Ishikawa (cell line): ENCODE data around the gene TOR2A.

Experiments
- CEBPB ChIP-seq: IDR thresholded peaks from 2 replicates; pipeline ENCODE4 v1.6.1; 2012
- CREB1 ChIP-seq: IDR thresholded peaks from 2 replicates; pipeline ENCODE4 v1.6.1; 2012; ENCODE audit warnings: low read depth
- EGR1 ChIP-seq: IDR thresholded peaks from 2 replicates; pipeline ENCODE4 v1.6.1; 2012
- EP300 ChIP-seq: IDR thresholded peaks from 2 replicates; pipeline ENCODE4 v1.6.1; 2012; ENCODE audit warnings: borderline replicate concordance
- FOXM1 ChIP-seq: IDR thresholded peaks from 2 replicates; pipeline ENCODE4 v1.6.1; 2012; ENCODE audit warnings: low read depth, borderline replicate concordance
- NFIC ChIP-seq: IDR thresholded peaks from 2 replicates; pipeline ENCODE4 v1.6.1; 2012
- RAD21 ChIP-seq: IDR thresholded peaks from 2 replicates; pipeline ENCODE4 v1.6.1; 2012; ENCODE audit warnings: low read depth
- TAF1 ChIP-seq: IDR thresholded peaks from 2 replicates; pipeline ENCODE4 v1.6.1; 2012; ENCODE audit warnings: low read depth, mild to moderate bottlenecking
- TCF12 ChIP-seq: IDR thresholded peaks from 2 replicates; pipeline ENCODE4 v1.6.1; 2012; ENCODE audit warnings: low read depth
- TEAD4 ChIP-seq: IDR thresholded peaks from 2 replicates; pipeline ENCODE4 v1.6.1; 2012
- YY1 ChIP-seq: IDR thresholded peaks from 2 replicates; pipeline ENCODE4 v1.6.1; 2012; ENCODE audit warnings: low read depth
- ZBTB7A ChIP-seq: IDR thresholded peaks from 2 replicates; pipeline ENCODE4 v1.6.1; 2012; ENCODE audit warnings: low read depth
- TF ChIP-seq, protein P1 (sequence below): IDR thresholded peaks from 2 replicates; pipeline ENCODE4 v1.6.1; 2012; ENCODE audit warnings: low read depth, mild to moderate bottlenecking
- TF ChIP-seq, protein P2 (sequence below): IDR thresholded peaks from 2 replicates; pipeline ENCODE4 v1.6.1; 2012
- TF ChIP-seq, protein P3 (sequence below): IDR thresholded peaks from 2 replicates; pipeline ENCODE4 v1.6.1; 2012

Gene TOR2A

DNA sequence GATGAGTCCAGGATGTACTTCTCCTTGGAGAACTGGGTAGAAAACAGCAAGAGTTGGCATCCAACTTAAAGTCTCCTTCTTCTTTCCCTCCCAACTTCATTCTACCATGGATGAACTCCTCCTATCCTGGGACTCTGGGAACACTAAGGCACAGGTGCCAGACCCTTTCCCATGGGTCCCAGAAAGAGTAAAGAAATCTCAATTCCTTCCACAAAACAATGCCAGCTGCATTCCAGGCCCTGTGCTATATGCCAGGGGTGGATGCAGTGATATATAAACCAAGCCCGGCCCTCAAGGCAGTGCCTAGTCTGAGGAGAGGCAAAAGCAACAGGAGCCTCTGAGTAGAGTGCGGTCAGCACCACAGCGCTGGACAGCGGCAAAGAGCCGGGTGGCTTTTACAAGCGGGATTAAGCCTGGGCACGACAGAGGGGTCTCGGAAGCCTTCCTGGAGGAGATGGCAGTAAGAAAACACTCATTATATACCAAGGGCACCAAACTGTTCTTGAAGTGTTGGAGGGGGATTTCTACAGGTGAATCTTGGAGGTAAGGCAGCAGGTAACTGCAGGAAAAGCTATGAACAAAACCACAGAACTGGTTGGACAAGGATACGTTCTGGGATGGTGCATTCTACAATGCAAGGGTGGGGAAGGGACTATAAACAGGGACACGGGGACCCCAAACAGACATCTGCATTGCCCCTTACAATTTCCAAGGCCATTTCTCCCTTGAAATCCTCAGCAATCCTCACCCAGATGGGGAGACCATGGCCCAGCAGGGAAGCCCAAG, 16.4 kb upstream of the TOR2A start:
- TF ChIP-seq, protein P1, sequence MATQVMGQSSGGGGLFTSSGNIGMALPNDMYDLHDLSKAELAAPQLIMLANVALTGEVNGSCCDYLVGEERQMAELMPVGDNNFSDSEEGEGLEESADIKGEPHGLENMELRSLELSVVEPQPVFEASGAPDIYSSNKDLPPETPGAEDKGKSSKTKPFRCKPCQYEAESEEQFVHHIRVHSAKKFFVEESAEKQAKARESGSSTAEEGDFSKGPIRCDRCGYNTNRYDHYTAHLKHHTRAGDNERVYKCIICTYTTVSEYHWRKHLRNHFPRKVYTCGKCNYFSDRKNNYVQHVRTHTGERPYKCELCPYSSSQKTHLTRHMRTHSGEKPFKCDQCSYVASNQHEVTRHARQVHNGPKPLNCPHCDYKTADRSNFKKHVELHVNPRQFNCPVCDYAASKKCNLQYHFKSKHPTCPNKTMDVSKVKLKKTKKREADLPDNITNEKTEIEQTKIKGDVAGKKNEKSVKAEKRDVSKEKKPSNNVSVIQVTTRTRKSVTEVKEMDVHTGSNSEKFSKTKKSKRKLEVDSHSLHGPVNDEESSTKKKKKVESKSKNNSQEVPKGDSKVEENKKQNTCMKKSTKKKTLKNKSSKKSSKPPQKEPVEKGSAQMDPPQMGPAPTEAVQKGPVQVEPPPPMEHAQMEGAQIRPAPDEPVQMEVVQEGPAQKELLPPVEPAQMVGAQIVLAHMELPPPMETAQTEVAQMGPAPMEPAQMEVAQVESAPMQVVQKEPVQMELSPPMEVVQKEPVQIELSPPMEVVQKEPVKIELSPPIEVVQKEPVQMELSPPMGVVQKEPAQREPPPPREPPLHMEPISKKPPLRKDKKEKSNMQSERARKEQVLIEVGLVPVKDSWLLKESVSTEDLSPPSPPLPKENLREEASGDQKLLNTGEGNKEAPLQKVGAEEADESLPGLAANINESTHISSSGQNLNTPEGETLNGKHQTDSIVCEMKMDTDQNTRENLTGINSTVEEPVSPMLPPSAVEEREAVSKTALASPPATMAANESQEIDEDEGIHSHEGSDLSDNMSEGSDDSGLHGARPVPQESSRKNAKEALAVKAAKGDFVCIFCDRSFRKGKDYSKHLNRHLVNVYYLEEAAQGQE, result peak; percentile 97
- no peak for TF ChIP-seq EGR1
- no peak for TF ChIP-seq RAD21
- TF ChIP-seq CREB1, result no peak
- TF ChIP-seq, protein P2, sequence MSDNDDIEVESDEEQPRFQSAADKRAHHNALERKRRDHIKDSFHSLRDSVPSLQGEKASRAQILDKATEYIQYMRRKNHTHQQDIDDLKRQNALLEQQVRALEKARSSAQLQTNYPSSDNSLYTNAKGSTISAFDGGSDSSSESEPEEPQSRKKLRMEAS, result no peak
- TF ChIP-seq TCF12, result no peak

DNA sequence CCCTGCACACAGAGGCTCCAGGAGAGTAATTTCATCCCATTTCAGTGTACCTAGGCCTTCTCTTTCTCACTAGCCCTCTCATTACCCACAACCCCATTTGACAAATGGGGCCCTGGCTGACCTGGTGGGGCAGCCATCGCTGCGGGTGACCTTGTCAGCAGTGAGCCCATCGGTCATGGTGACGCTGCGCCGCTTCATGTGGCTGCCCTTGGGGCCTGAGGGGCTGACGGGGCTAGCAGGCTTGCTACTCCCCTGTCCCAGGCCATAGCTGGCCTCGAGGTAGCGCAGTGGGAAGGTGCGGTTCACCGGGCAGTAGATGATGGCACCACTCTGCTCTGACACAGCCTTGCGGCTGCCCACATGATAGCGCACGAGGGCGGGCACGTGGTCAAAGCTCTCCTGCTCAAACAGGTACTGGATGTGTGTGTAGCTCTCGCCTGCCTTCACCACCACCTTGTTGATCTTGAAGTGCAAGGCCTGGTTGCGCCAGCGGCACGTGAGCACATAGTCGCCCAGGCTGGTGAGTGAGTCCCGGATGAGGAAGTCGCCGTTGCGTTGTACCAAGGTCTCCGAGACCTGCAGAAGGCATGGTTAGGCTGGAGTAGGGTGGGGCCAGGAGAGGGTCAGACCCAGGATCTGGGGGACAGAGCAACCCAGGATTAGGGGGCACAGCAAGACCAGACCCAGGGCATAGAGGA, 14.1 kb upstream of the TOR2A start:
- TF ChIP-seq, protein P3, sequence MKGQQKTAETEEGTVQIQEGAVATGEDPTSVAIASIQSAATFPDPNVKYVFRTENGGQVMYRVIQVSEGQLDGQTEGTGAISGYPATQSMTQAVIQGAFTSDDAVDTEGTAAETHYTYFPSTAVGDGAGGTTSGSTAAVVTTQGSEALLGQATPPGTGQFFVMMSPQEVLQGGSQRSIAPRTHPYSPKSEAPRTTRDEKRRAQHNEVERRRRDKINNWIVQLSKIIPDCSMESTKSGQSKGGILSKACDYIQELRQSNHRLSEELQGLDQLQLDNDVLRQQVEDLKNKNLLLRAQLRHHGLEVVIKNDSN, result peak; percentile 12; the same call in 1 of the 2 replicates
- TF ChIP-seq CREB1, result no peak

DNA sequence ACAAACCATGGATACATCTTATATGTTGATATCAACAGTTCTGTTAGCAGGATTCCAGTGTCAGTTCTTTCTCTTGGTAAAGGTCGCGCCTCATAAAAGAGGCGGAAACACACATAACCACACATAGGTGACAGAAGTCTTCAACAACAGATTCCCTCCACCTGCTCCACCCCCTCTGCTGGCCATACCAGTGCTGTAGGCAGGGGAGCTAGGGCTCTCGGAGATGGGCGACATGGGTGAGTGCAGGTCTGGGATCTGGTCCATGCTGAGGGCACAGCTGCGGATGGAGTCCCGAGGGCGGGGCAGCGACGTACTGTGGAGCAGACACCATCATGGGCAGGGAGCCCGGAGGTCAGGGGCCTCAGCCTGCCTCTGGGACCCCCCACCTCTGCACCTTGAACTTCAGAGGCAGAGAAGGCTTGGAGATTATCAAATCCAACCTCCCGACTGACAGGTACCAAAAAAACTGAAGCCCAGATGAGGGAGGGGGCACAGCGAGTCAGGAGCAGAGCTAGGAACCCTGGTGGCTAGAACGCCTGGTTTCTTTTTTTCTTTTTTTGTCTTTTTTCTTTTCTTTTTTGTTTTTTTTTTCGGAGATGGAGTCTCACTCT, 12.0 kb upstream of the TOR2A start:
- TF ChIP-seq, protein P3, result no peak
- TF ChIP-seq TCF12, result no peak
- TF ChIP-seq CEBPB, result no peak
- no peak for TF ChIP-seq ZBTB7A
- TF ChIP-seq, protein P2, result no peak
- TF ChIP-seq, protein P1, result no peak
- no peak for TF ChIP-seq EP300
- no peak for TF ChIP-seq YY1
- no peak for TF ChIP-seq EGR1

DNA sequence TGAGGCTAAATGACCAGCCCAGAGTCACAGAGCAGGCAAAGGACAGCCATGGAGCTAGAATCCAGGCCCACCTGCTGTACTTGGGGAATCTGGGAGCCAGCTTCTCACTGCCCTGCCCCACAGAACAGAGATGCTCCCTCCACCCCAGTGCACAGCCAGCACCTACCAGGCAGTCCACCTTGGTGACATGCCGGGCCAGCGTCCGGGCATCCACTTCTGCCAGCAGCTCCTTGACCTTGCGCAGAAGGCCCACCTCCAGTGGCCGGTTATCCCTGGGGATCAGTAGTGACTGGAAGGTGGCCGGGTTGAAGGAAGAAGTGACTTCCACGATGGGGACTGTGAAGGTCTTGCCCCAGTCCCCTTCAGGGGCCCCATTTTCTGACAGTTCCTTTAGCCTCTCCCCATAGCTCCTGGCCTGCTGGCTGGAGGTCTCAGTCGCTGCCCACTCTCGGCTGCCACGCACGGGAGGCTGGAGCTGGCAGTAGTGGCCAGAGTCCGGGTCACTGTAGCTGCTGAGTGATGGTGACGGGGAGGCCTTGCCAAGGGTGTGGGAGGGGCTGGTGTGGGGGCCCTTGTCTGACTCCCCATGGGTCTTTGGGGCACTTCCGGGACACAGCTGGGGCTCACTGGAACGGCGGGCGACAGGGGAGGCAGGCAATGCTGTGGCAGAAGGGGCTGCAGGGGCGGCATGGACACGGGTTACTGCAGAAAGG, 9.5 kb upstream of the TOR2A start:
- no peak for TF ChIP-seq TEAD4
- TF ChIP-seq NFIC, result no peak
- TF ChIP-seq, protein P2, result no peak
- no peak for TF ChIP-seq EGR1
- TF ChIP-seq, protein P1, result no peak
- TF ChIP-seq CEBPB, result no peak
- TF ChIP-seq CREB1, result no peak
- no peak for TF ChIP-seq EP300
- no peak for TF ChIP-seq FOXM1
- TF ChIP-seq ZBTB7A, result no peak
- TF ChIP-seq YY1, result no peak
- TF ChIP-seq, protein P3, result no peak
- no peak for TF ChIP-seq TCF12
- no peak for TF ChIP-seq RAD21
- TF ChIP-seq TAF1, result no peak
